Breast epithelium (tissue), 3 donors: ENCODE results near the gene TFAP2B.

Experiments used
- CTCF ChIP-seq, 3 donors: fragments of 450-650 bp; IDR thresholded peaks; one replicate each; pipeline ENCODE4 v1.5.1; 2016 to 2017; ENCODE audit warnings: antibody characterized with exemption in 3 of 3, mild to moderate bottlenecking in 3 of 3, moderate library complexity in 3 of 3
- POLR2A ChIP-seq: fragments of 450-650 bp; IDR thresholded peaks from one replicate; pipeline ENCODE4 v1.6.1; 2016; ENCODE audit warnings: antibody characterized with exemption, mild to moderate bottlenecking, moderate library complexity
- POLR2AphosphoS5 ChIP-seq, 3 donors: sonication (generic); formaldehyde crosslinking; IDR thresholded peaks; one replicate each; pipeline ENCODE4 v1.6.1; 2017; ENCODE audit warnings: antibody characterized with exemption in 3 of 3

- no peak for TF ChIP-seq CTCF (IDR thresholded peaks at IDR 0.05)
- no peak for TF ChIP-seq POLR2A
- TF ChIP-seq POLR2AphosphoS5 (IDR thresholded peaks at IDR 0.05), result no peak
Observed at GRCh38 chr6:50853939-50854338, 35.3 kb downstream of the TFAP2B start.
